Fibroblast of skin of left quadriceps (primary cell): ENCODE results near the gene FGF22.
"Not testable (repeated sequence)": the region's sequence is repeated elsewhere in the genome, so short reads cannot be mapped to it uniquely, and the experiment has no call there.

Experiments used
- DNase-seq, 2 experiments: peaks; one replicate each; pipeline ENCODE4 v3.0.0-alpha.2; 2013; ENCODE audit warnings: low read depth in 2 of 2

FGF22 gene

GRCh38 chr19:607301-608154 is 32.2 kb upstream of the FGF22 start:
- DNase-seq = no peak

GRCh38 chr19:608155-609003 is 31.3 kb upstream of the FGF22 start:
- DNase-seq = no peak

GRCh38 chr19:609004-609346 is 30.7 kb upstream of the FGF22 start:
- no peak for DNase-seq

- no peak for DNase-seq
These were observed 29.4 kb upstream of the FGF22 start for GRCh38 chr19:610071-610800.

GRCh38 chr19:610801-611480 is 28.7 kb upstream of the FGF22 start:
- peak; percentile 57 to 60 for DNase-seq

GRCh38 chr19:611481-611868 is 28.2 kb upstream of the FGF22 start:
- DNase-seq = peak; percentile 95

GRCh38 chr19:612941-613340 is 26.7 kb upstream of the FGF22 start:
- DNase-seq = no peak

GRCh38 chr19:613732-614567 is 25.7 kb upstream of the FGF22 start:
- DNase-seq = no peak

- DNase-seq = no peak
These were observed 24.1 kb upstream of the FGF22 start for GRCh38 chr19:615619-616018.

GRCh38 chr19:616062-616700 is 23.5 kb upstream of the FGF22 start:
- no peak for DNase-seq

- DNase-seq = no peak
These were observed 22.7 kb upstream of the FGF22 start for GRCh38 chr19:616747-617526.

- no peak for DNase-seq
These were observed 22.0 kb upstream of the FGF22 start for GRCh38 chr19:617551-618246.

GRCh38 chr19:618247-618619 is 21.4 kb upstream of the FGF22 start:
- no peak for DNase-seq

- DNase-seq = no peak
These were observed 20.9 kb upstream of the FGF22 start for GRCh38 chr19:618674-619285.

- no peak for DNase-seq
These were observed 20.2 kb upstream of the FGF22 start for GRCh38 chr19:619286-620002.

GRCh38 chr19:620166-620862 is 19.4 kb upstream of the FGF22 start:
- DNase-seq = no peak

- not testable (repeated sequence) for DNase-seq
These were observed 18.5 kb upstream of the FGF22 start for GRCh38 chr19:621191-621590.
